NOMO-1 (cell line): ENCODE results near the gene PLAAT4.
"Not testable (repeated sequence)": the region's sequence is repeated elsewhere in the genome, so short reads cannot be mapped to it uniquely, and the experiment has no call there.

Experiments
- DNase-seq, 2 experiments: peaks; one replicate each; lab custom pipeline; 2025; ENCODE audit not compliant: unreplicated experiment in 2 of 2; lab: John Stamatoyannopoulos, UW

The PLAAT4 gene

GRCh38 chr11:63510360-63511047 is 26.1 kb upstream of the PLAAT4 start:
- DNase-seq, result no peak

- DNase-seq, result no peak
Measured at GRCh38 chr11:63511048-63511748, 25.4 kb upstream of the PLAAT4 start.

GRCh38 chr11:63512816-63513215 is 23.8 kb upstream of the PLAAT4 start:
- DNase-seq, result no peak

GRCh38 chr11:63516109-63516508 is 20.5 kb upstream of the PLAAT4 start:
- no peak for DNase-seq

- no peak for DNase-seq
Measured at GRCh38 chr11:63517156-63517555, 19.5 kb upstream of the PLAAT4 start.

- no peak for DNase-seq
Measured at GRCh38 chr11:63518548-63518947, 18.1 kb upstream of the PLAAT4 start.

- no peak for DNase-seq
Measured at GRCh38 chr11:63520606-63521170, 15.9 kb upstream of the PLAAT4 start.

- no peak for DNase-seq
Measured at GRCh38 chr11:63521896-63522295, 14.7 kb upstream of the PLAAT4 start.

- DNase-seq, result no peak
Measured at GRCh38 chr11:63523151-63523550, 13.5 kb upstream of the PLAAT4 start.

- DNase-seq, result no peak
Measured at GRCh38 chr11:63527667-63528066, 8.9 kb upstream of the PLAAT4 start.

GRCh38 chr11:63528156-63528555 is 8.5 kb upstream of the PLAAT4 start:
- DNase-seq, result not testable (repeated sequence)

GRCh38 chr11:63528729-63529278 is 7.8 kb upstream of the PLAAT4 start:
- not testable (repeated sequence) for DNase-seq

GRCh38 chr11:63529373-63529772 is 7.2 kb upstream of the PLAAT4 start:
- not testable (repeated sequence) for DNase-seq

- DNase-seq, result no peak
Measured at GRCh38 chr11:63530021-63530420, 6.6 kb upstream of the PLAAT4 start.

GRCh38 chr11:63531074-63531792 is 5.4 kb upstream of the PLAAT4 start:
- DNase-seq, result peak in 1 of 2 experiments; percentile 24

- no peak for DNase-seq
Measured at GRCh38 chr11:63532117-63532516, 4.5 kb upstream of the PLAAT4 start.

GRCh38 chr11:63532799-63533475 is 3.7 kb upstream of the PLAAT4 start:
- no peak for DNase-seq

GRCh38 chr11:63534076-63534475 is 2.5 kb upstream of the PLAAT4 start:
- no peak for DNase-seq

GRCh38 chr11:63534895-63535461 is 1.6 kb upstream of the PLAAT4 start:
- no peak for DNase-seq

- no peak for DNase-seq
Measured at GRCh38 chr11:63535734-63536133, 874 bp upstream of the PLAAT4 start.
